Astrocyte (in vitro differentiated cells and primary cell): ENCODE results near the gene SYT7. TPM values are rescaled to one million over a fixed set of nuclear protein-coding genes. Genes with fewer than 3 reads are reported as not detected.
A peak's percentile ranks its signal among the peaks of the same experiment; 100 is the strongest.

ENCODE experiments used
- DNase-seq: peaks from one replicate; pipeline ENCODE4 v3.0.0-alpha.2; 2010; ENCODE audit warnings: low read depth
- FAIRE-seq: peaks from 2 replicates; lab custom pipeline; 2011; peaks lifted over from hg19 to GRCh38; lab: Jason Lieb, UNC
- H2AFZ ChIP-seq: 2 replicates; pipeline ENCODE4 v1.6.0; 2012; ENCODE audit warnings: low read depth, low read length, inconsistent platforms
- H3K27ac ChIP-seq: 2 replicates; pipeline ENCODE4 v1.5.1; 2011; ENCODE audit warnings: low read depth, low read length, inconsistent platforms
- H3K27me3 ChIP-seq: 2 replicates; pipeline ENCODE4 v1.6.0; 2011; ENCODE audit warnings: low read length, inconsistent platforms; ENCODE audit not compliant: insufficient read depth
- H3K36me3 ChIP-seq: 2 replicates; pipeline ENCODE4 v1.5.1; 2011; ENCODE audit warnings: low read length, inconsistent platforms; ENCODE audit not compliant: insufficient read depth
- H3K4me1 ChIP-seq: 2 replicates; pipeline ENCODE4 v1.5.1; 2011; ENCODE audit warnings: low read length, inconsistent platforms; ENCODE audit not compliant: insufficient read depth
- H3K4me2 ChIP-seq: 2 replicates; pipeline ENCODE4 v1.6.0; 2012; ENCODE audit warnings: low read length, inconsistent platforms
- H3K4me3 ChIP-seq: 2 replicates; pipeline ENCODE4 v1.5.1; 2011; ENCODE audit warnings: low read depth, mild to moderate bottlenecking, low read length, inconsistent platforms; ENCODE audit not compliant: insufficient read depth
- H3K79me2 ChIP-seq: 2 replicates; pipeline ENCODE4 v1.6.0; 2012; ENCODE audit warnings: mild to moderate bottlenecking, low read length, inconsistent platforms; ENCODE audit not compliant: insufficient read depth
- H3K9ac ChIP-seq: 2 replicates; pipeline ENCODE4 v1.6.0; 2012; ENCODE audit warnings: mild to moderate bottlenecking, low read length, inconsistent platforms
- H3K9me3 ChIP-seq: 2 replicates; pipeline ENCODE4 v1.5.1; 2012; ENCODE audit warnings: low read depth, mild to moderate bottlenecking, low read length, inconsistent platforms; ENCODE audit not compliant: insufficient read depth
- H4K20me1 ChIP-seq: 2 replicates; pipeline ENCODE4 v1.6.0; 2012; ENCODE audit warnings: low read length, inconsistent platforms; ENCODE audit not compliant: insufficient read depth
- H3K27ac Mint-ChIP-seq: one replicate; pipeline ENCODE4 v1.8.0; 2021; ENCODE audit warnings: mild to moderate bottlenecking, mixed read lengths; ENCODE audit not compliant: unreplicated experiment
- H3K27me3 Mint-ChIP-seq: one replicate; pipeline ENCODE4 v1.8.0; 2021; ENCODE audit warnings: low read depth, mixed read lengths; ENCODE audit not compliant: unreplicated experiment
- H3K36me3 Mint-ChIP-seq: one replicate; pipeline ENCODE4 v1.8.0; 2021; ENCODE audit warnings: low read depth, mixed read lengths; ENCODE audit not compliant: unreplicated experiment
- H3K4me1 Mint-ChIP-seq: one replicate; pipeline ENCODE4 v1.8.0; 2021; ENCODE audit warnings: low read depth, mixed read lengths; ENCODE audit not compliant: unreplicated experiment
- H3K4me3 Mint-ChIP-seq: one replicate; pipeline ENCODE4 v1.8.0; 2021; ENCODE audit warnings: mild to moderate bottlenecking, moderate library complexity, mixed read lengths; ENCODE audit not compliant: unreplicated experiment
- H3K9me3 Mint-ChIP-seq: one replicate; pipeline ENCODE4 v1.8.0; 2021; ENCODE audit warnings: mild to moderate bottlenecking, mixed read lengths; ENCODE audit not compliant: unreplicated experiment
- CTCF ChIP-seq: IDR thresholded peaks from 2 replicates; pipeline ENCODE4 v1.5.1; 2011; ENCODE audit warnings: low read depth, mild to moderate bottlenecking, inconsistent platforms, low read length, moderate library complexity; ENCODE audit not compliant: insufficient read depth
- EZH2 ChIP-seq: IDR thresholded peaks from 2 replicates; pipeline ENCODE4 v1.6.1; 2012; ENCODE audit warnings: mild to moderate bottlenecking, low read length, inconsistent platforms; ENCODE audit not compliant: insufficient read depth
- total RNA-seq: library from RNA; stranded (reverse); gene quantifications from 2 replicates; pipeline ENCODE4 v1.2.1, GENCODE V29; 2021

The SYT7 gene
- total RNA-seq, 1 donor from 2014 or later: 3.7 TPM

DNA sequence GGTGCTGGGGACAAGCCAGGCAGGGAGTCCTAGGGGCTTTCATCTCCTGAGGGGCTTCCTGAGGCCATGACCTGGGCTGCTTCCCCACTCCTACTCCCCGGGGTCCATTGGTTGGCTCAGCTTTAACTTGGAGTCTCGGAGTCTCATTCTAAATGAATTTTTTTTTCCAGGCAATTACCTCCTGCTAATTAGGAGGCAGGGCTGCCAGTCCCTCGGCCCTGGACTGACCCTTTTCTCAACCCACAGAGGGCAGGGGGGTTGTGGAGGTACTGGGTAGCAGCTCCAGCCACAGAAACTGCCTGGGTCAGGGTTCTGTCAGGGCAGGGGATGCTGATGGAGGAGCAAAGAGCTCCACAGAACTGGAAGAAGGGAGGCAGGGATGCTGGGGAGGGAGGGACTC, 11.9 kb downstream of the SYT7 start:
- Histone ChIP-seq H4K20me1 (no peaks in the 10 kb centered on the region), H3K27me3 (peaks cover 38% of the 10 kb centered on the region)

DNA sequence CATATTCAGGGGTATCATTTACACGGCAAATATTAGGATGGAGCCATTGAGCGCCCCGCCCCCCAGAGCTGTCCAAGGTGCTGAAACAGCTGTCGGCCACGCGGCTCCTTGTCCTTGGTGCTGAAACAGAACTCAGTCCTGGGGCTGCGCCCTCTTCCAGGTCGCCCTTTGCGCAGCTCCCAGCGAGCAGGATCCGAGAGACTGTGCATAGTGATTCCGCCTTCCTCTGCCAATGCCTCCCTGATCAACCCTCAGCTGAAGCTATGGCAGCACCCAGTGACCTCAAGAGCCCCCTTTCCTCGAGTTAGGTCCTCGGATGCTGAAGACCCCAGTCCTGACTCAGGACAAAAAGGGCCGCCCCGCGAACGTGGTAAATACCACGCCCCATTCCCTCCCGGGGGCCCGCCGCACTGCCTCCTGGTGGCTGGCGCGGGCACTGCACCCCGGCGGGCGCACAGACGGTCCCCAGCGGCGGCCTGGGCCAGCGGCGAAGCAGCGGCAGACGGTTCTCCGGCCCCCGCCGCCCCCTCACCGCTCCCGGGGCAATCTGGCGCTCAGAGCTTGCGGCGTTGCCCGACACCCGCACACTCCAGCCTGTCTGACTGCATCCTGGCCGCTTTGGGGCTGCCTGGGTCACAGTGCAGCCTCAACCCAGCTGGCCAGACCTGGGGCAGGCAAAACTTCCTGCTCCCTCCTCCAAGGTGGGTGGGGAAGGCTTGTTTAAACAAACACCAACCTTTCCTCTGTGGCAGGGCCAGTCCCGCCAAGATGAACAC, 13.4 kb downstream of the SYT7 start:
- peak overlapping the region; percentile 76 for H3K4me2 ChIP-seq
- FAIRE-seq: no peak
- Mint-ChIP-seq H3K27me3 (peaks cover 87% of the 10 kb centered on the region), H3K9me3 (no peaks in the 10 kb centered on the region), H3K36me3 (no peaks in the 10 kb centered on the region), H3K4me3 (peak overlapping the region; percentile 69), H3K27ac (no peak overlapping the region), H3K4me1 (peaks cover 2% of the 10 kb centered on the region)
- peak; percentile 35 for TF ChIP-seq CTCF
- no peak for TF ChIP-seq EZH2
- H3K27me3 ChIP-seq: peaks cover 31% of the 10 kb centered on the region
- no peak overlapping the region for H3K4me3 ChIP-seq
- H3K4me1 ChIP-seq: no peaks in the 10 kb centered on the region
- no peaks in the 10 kb centered on the region for H3K36me3 ChIP-seq
- no peak overlapping the region for H3K27ac ChIP-seq
- no peak overlapping the region for H3K9ac ChIP-seq
- DNase-seq: peak; percentile 57
- H2AFZ ChIP-seq: peak overlapping the region; percentile 53
- no peaks in the 10 kb centered on the region for H3K9me3 ChIP-seq
- no peaks in the 10 kb centered on the region for H4K20me1 ChIP-seq
- no peaks in the 10 kb centered on the region for H3K79me2 ChIP-seq

More for the DNA sequence above, 11.9 kb downstream of the SYT7 start:
- Histone ChIP-seq H3K79me2 (no peaks in the 10 kb centered on the region), H3K9me3 (no peaks in the 10 kb centered on the region), H3K4me1 (no peaks in the 10 kb centered on the region), H3K4me3 (no peak overlapping the region), H3K27ac (no peak overlapping the region), H3K9ac (no peak overlapping the region), H3K36me3 (no peaks in the 10 kb centered on the region), H2AFZ (no peak overlapping the region), H3K4me2 (no peak overlapping the region)
- DNase-seq: no peak
- Mint-ChIP-seq H3K27me3 (peaks cover 85% of the 10 kb centered on the region), H3K4me3 (no peak overlapping the region), H3K9me3 (no peaks in the 10 kb centered on the region), H3K27ac (no peak overlapping the region), H3K4me1 (peaks cover 2% of the 10 kb centered on the region), H3K36me3 (no peaks in the 10 kb centered on the region)
- FAIRE-seq: no peak
- TF ChIP-seq EZH2: no peak

GRCh38 chr11:61564936-61565696, 15.8 kb downstream of the SYT7 start:
- peaks cover 86% of the 10 kb centered on the region for H3K27me3 Mint-ChIP-seq
- peaks cover 2% of the 10 kb centered on the region for H3K36me3 Mint-ChIP-seq
- no peak overlapping the region for H3K4me3 Mint-ChIP-seq
- peaks cover 2% of the 10 kb centered on the region for H3K4me1 Mint-ChIP-seq
- no peak overlapping the region for H3K4me3 ChIP-seq
- H2AFZ ChIP-seq: no peak overlapping the region
- H3K4me2 ChIP-seq: no peak overlapping the region
- H3K9me3 Mint-ChIP-seq: no peaks in the 10 kb centered on the region
- DNase-seq: no peak
- H3K27ac ChIP-seq: no peak overlapping the region
- H3K27me3 ChIP-seq: peaks cover 31% of the 10 kb centered on the region
- no peak overlapping the region for H3K27ac Mint-ChIP-seq
- no peaks in the 10 kb centered on the region for H4K20me1 ChIP-seq
- H3K9ac ChIP-seq: no peak overlapping the region
- H3K36me3 ChIP-seq: no peaks in the 10 kb centered on the region
- FAIRE-seq: no peak
- H3K79me2 ChIP-seq: no peaks in the 10 kb centered on the region
- TF ChIP-seq CTCF: no peak
- TF ChIP-seq EZH2: no peak
- H3K9me3 ChIP-seq: no peaks in the 10 kb centered on the region
- no peaks in the 10 kb centered on the region for H3K4me1 ChIP-seq
